Upper lobe of right lung (tissue), 1 donor: ENCODE measurements around the gene POU2AF2. TPM values are rescaled to one million over a fixed set of nuclear protein-coding genes. Genes with fewer than 3 reads are reported as not detected.

Source experiments
- ATAC-seq: fragments of 200-7000 bp; cut with Tn5 transposase; one replicate; pipeline ENCODE4 v1.9.1; 2020; ENCODE audit warnings: mild to moderate bottlenecking, moderate library complexity
- DNase-seq: peaks from one replicate; pipeline ENCODE4 v3.0.0-alpha.2; 2020
- H3K27ac ChIP-seq: fragments of 200-600 bp; one replicate; pipeline ENCODE4 v1.8.0; 2022
- H3K27me3 ChIP-seq: fragments of 200-600 bp; one replicate; pipeline ENCODE4 v1.8.0; 2022; ENCODE audit warnings: mild to moderate bottlenecking
- H3K36me3 ChIP-seq: fragments of 200-600 bp; one replicate; pipeline ENCODE4 v1.8.0; 2022
- H3K4me1 ChIP-seq: fragments of 200-600 bp; one replicate; pipeline ENCODE4 v1.8.0; 2022
- H3K4me3 ChIP-seq: fragments of 200-600 bp; one replicate; pipeline ENCODE4 v1.8.0; 2022; ENCODE audit warnings: mild to moderate bottlenecking
- H3K9me3 ChIP-seq: fragments of 200-600 bp; one replicate; pipeline ENCODE4 v1.8.0; 2022
- intact Hi-C: fragments of 100-400 bp; cut with DNase I; formaldehyde crosslinking; loops from one replicate; pipeline ENCODE4 v1.11.0; 2022
- total RNA-seq: library from RNA; stranded (reverse); fragmentation: NEBNext Ultra II Directional; extraction: Animal tissue kit (Norgen Biotek cat#: 25700); gene quantifications from one replicate; pipeline ENCODE4 v1.2.1, GENCODE V29; 2021
- TF ChIP-seq, protein P1 (sequence below): fragments of 200-600 bp; IDR thresholded peaks from one replicate; pipeline ENCODE4 v1.8.0; 2022; ENCODE audit warnings: antibody characterized with exemption
- donor health status: DM: no; HTN: yes; CAD: no; lungs with severe emphysema.

POU2AF2 gene
- total RNA-seq, 1 donor from 2014 or later, result not detected

DNA sequence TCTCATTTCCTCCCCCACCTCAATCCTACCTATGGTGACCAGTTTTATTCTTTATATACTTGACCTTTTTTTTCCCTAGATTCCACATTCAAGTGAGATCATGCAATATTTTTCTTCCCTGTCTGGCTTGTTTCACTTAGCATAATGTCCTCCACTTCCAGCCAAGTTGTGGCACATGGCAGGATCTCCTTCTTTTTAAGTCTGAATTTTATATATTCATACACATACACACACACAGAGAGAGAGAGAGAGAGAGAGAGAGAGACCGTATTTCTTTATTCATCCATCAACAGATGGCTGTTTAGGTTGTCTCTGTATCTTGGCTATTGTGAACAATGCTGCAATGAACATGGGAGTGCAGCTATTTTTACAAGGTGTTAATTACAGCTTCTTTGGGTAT, 1.4 kb downstream of the POU2AF2 start:
- TF ChIP-seq, protein P1, sequence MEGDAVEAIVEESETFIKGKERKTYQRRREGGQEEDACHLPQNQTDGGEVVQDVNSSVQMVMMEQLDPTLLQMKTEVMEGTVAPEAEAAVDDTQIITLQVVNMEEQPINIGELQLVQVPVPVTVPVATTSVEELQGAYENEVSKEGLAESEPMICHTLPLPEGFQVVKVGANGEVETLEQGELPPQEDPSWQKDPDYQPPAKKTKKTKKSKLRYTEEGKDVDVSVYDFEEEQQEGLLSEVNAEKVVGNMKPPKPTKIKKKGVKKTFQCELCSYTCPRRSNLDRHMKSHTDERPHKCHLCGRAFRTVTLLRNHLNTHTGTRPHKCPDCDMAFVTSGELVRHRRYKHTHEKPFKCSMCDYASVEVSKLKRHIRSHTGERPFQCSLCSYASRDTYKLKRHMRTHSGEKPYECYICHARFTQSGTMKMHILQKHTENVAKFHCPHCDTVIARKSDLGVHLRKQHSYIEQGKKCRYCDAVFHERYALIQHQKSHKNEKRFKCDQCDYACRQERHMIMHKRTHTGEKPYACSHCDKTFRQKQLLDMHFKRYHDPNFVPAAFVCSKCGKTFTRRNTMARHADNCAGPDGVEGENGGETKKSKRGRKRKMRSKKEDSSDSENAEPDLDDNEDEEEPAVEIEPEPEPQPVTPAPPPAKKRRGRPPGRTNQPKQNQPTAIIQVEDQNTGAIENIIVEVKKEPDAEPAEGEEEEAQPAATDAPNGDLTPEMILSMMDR, result no peak
- no peak for ATAC-seq
- no peak overlapping the region for H3K4me3 ChIP-seq
- H3K36me3 ChIP-seq, result no peaks in the 10 kb centered on the region
- peaks cover 8% of the 10 kb centered on the region for H3K27me3 ChIP-seq
- H3K4me1 ChIP-seq, result no peaks in the 10 kb centered on the region
- intact Hi-C loops, result no loop called here
- no peak overlapping the region for H3K27ac ChIP-seq
- no peaks in the 10 kb centered on the region for H3K9me3 ChIP-seq
- DNase-seq, result no peak

DNA sequence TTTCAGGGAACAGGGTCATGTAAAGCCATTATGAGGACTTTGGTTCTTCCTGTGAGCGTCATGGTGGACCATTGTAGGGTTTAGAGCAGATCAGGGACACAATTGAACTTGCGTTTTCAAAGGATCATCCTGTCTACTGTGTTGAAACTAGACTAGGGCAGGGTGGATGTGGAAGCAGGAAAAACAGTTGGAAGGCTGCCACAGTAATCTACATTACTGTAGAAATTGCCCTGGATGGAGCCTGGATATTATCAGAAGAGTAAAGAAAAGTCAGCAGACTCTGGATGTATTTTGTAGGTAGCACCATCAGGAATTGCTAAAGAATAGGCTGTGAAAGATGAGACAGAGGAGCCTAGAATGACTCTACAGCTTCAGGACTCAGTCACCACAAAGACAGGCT, 5.4 kb downstream of the POU2AF2 start:
- ATAC-seq, result no peak
- TF ChIP-seq, protein P1, result no peak
- no peaks in the 10 kb centered on the region for H3K4me1 ChIP-seq

DNA sequence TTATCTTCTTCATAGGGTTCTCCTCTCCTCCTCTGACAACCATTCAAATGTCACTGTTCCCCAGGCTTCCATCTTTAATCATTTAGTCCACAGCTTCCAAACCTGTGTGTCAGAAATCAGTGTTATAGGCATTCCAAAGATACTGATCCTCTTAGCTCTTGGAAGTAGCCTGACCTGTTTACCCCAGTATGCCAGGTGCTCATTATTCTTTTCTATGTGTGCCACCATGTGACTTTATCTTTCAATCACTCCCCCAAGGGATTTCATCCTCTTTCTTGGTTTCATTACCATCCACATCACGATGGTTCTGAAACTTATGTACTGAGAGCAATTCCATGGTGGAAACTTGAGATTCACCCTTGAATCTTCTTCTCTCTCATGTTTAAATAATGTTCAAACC, 7.6 kb downstream of the POU2AF2 start:
- ATAC-seq, result no peak
- peaks cover under 1% of the 10 kb centered on the region for H3K27me3 ChIP-seq

More for the DNA sequence above, 5.4 kb downstream of the POU2AF2 start:
- DNase-seq, result no peak
- intact Hi-C loops, result no loop called here
- Histone ChIP-seq H3K4me3 (no peak overlapping the region), H3K27ac (no peak overlapping the region), H3K9me3 (no peaks in the 10 kb centered on the region), H3K36me3 (no peaks in the 10 kb centered on the region), H3K27me3 (peaks cover 8% of the 10 kb centered on the region)

DNA sequence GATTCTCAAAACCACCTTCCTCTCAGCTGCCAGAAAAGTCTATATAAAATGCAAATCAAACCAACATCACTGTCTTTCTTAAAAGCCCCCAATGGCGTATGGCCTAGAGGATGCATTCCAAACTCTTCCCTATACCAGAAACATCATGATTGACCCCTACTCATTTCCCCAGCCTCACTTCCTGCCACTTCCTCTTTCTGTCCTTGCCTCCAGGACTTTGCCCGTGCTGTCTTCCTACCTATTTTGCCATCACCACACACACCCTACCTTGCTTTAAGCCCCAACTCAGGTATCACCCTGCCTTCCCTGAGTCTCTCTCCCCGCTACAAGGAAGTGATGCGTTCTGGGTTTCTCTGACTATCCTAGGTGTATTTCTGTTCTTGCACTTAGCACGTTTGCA, 8.1 kb downstream of the POU2AF2 start:
- H3K4me1 ChIP-seq, result no peaks in the 10 kb centered on the region
- intact Hi-C loops, result no loop called here
- TF ChIP-seq, protein P1, result no peak
- no peak overlapping the region for H3K27ac ChIP-seq
- DNase-seq (no peak), ATAC-seq (no peak)
- H3K9me3 ChIP-seq, result no peaks in the 10 kb centered on the region
- H3K36me3 ChIP-seq, result no peaks in the 10 kb centered on the region
- H3K4me3 ChIP-seq, result no peak overlapping the region
- H3K27me3 ChIP-seq, result no peaks in the 10 kb centered on the region

More for the DNA sequence above, 7.6 kb downstream of the POU2AF2 start:
- intact Hi-C loops, result no loop called here
- H3K4me3 ChIP-seq, result no peak overlapping the region
- H3K27ac ChIP-seq, result no peak overlapping the region
- TF ChIP-seq, protein P1, result no peak
- H3K36me3 ChIP-seq, result no peaks in the 10 kb centered on the region
- no peaks in the 10 kb centered on the region for H3K9me3 ChIP-seq
- no peaks in the 10 kb centered on the region for H3K4me1 ChIP-seq
- DNase-seq, result no peak

DNA sequence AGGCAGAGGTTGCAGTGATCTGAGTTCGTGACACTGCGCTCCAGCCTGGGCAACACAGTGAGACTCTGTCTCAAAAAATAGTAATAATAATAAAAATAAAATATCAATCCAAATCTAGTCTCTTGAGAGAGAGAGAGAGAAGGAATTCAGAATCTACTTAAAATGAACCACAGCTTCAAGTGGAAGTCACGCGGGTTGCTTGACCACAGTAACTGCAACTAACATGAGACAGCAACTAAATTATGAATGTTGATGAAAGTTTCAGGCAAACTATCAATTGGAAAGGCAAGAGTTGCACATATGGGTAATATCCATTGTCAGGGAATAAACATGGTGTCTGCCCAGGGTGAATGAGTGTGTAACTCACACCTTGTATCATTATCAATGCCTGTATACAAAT, 12.5 kb downstream of the POU2AF2 start:
- no peaks in the 10 kb centered on the region for H3K36me3 ChIP-seq
- no peak for ATAC-seq
- H3K27ac ChIP-seq, result no peak overlapping the region
- H3K9me3 ChIP-seq, result no peaks in the 10 kb centered on the region
- no peaks in the 10 kb centered on the region for H3K4me1 ChIP-seq
- H3K4me3 ChIP-seq, result no peak overlapping the region
- intact Hi-C loops, result no loop called here
- no peaks in the 10 kb centered on the region for H3K27me3 ChIP-seq
- TF ChIP-seq, protein P1, result no peak
- no peak for DNase-seq

DNA sequence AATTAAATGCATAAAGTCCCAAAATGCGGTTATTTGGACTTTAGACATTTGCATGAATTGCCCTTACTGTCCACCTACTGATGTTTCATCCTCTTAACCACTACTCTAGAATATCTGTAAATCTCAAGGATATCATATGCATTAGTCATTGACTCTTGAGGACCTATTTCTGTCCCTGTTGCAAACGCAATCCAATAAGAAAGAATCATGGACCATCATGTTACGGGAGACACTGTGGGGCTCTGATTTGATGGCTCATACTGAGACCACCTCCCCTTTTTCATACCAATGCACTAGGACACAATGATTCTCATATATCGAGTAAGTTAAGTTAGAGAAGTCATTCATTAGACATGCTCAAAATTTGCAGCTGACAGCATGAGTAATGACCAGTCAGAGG, 14.4 kb downstream of the POU2AF2 start:
- TF ChIP-seq, protein P1, result no peak
- H3K27ac ChIP-seq, result no peak overlapping the region
- no peaks in the 10 kb centered on the region for H3K36me3 ChIP-seq
- no peak overlapping the region for H3K4me3 ChIP-seq
- no peaks in the 10 kb centered on the region for H3K4me1 ChIP-seq
- ATAC-seq (no peak), DNase-seq (no peak)
- no peaks in the 10 kb centered on the region for H3K27me3 ChIP-seq
- no peaks in the 10 kb centered on the region for H3K9me3 ChIP-seq
- intact Hi-C loops, result no loop called here
